Measurements from ENCODE around the gene EFHC2. TPM values are rescaled to one million over a fixed set of nuclear protein-coding genes. Genes with fewer than 3 reads are reported as not detected.
A peak's percentile ranks its signal among the peaks of the same experiment; 100 is the strongest.
"Not testable (repeated sequence)": the region's sequence is repeated elsewhere in the genome, so short reads cannot be mapped to it uniquely, and the experiment has no call there.

The EFHC2 gene
- total RNA-seq, 1 experiment from 2014 or later = 0.43 TPM

DNA sequence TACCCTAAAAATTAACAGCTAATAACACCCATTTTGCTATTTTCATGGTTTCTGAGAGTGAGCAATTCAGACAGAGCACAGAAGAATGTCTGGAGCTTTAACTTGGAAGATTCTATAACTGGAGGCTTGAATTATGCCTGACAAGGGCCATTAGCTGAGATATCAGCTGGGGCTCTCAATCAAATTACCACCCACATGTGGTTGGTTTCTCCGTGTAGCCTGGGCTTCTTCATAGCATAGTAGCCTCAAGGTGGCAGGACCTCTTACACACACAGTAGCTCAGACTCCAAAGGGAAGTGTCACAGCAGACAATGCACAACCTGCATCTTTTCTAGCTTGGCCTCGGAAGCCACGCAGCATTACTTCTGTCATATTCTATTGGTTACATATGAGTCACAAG lies 127.3 kb downstream of the EFHC2 start:
- H3K27me3 ChIP-seq = no peaks in the 10 kb centered on the region
- H3K36me3 ChIP-seq = no peaks in the 10 kb centered on the region
- no peak for DNase-seq
- no peaks in the 10 kb centered on the region for H3K9me3 ChIP-seq
- no peak overlapping the region for H3K4me3 ChIP-seq

- Histone ChIP-seq H3K9me3 (no peaks in the 10 kb centered on the region), H3K36me3 (no peaks in the 10 kb centered on the region), H3K4me3 (no peak overlapping the region), H3K27me3 (no peaks in the 10 kb centered on the region)
- no peak for DNase-seq
These were observed 139.7 kb downstream of the EFHC2 start for GRCh38 chrX:44203791-44204190.

- DNase-seq = no peak
- no peaks in the 10 kb centered on the region for H3K9me3 ChIP-seq
- H3K27me3 ChIP-seq = no peaks in the 10 kb centered on the region
- no peaks in the 10 kb centered on the region for H3K36me3 ChIP-seq
- H3K4me3 ChIP-seq = no peak overlapping the region
These were observed 140.9 kb downstream of the EFHC2 start for GRCh38 chrX:44202596-44202995.

- no peak overlapping the region for H3K4me3 ChIP-seq
- H3K9me3 ChIP-seq = no peaks in the 10 kb centered on the region
- no peak for DNase-seq
- H3K27me3 ChIP-seq = no peaks in the 10 kb centered on the region
- no peaks in the 10 kb centered on the region for H3K36me3 ChIP-seq
These were observed 154.4 kb downstream of the EFHC2 start for GRCh38 chrX:44189116-44189515.

DNA sequence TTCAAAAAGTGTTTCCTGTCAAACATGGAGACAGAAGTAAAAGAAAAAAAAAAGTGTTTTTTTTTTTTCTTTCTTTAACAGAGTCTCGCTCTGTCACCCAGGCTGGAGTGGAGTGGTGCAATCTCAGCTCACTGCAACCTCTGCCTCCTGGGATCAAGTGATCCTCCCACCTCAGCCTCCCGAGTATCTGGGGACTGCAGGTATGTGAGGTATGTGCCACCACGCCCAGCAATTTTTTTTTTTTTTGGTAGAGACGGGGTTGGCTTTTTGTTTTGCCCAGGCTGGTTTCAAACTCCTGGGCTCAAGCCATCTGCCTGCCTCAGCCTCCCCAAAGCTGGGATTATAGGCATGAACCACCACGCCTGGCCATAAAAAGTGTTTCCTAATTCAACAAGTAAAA lies 155.6 kb downstream of the EFHC2 start:
- H3K4me3 ChIP-seq, H3K36me3 ChIP-seq, H3K27me3 ChIP-seq, H3K9me3 ChIP-seq, DNase-seq: not testable (repeated sequence)

DNA sequence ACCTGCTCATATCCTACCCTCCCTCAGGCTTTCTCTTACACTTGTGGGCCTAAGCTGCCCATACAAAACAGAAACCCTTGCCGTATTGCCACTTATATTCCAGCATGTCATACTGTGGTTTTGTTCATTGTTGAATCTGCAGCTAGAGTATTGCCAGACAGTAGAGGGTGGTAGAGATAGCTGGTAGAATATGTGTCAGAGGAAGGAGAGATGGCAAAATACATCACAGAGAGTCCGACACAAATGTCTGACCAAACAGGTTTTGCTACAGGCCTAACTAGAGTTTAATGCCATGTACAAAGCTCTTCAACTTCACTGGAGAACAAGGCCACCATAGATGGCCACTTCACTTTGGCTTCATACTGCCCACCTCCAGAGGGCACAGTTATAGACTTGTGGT lies 160.1 kb downstream of the EFHC2 start:
- H3K27me3 ChIP-seq = no peaks in the 10 kb centered on the region
- no peaks in the 10 kb centered on the region for H3K9me3 ChIP-seq
- no peaks in the 10 kb centered on the region for H3K36me3 ChIP-seq
- no peak overlapping the region for H3K4me3 ChIP-seq
- DNase-seq = no peak

DNA sequence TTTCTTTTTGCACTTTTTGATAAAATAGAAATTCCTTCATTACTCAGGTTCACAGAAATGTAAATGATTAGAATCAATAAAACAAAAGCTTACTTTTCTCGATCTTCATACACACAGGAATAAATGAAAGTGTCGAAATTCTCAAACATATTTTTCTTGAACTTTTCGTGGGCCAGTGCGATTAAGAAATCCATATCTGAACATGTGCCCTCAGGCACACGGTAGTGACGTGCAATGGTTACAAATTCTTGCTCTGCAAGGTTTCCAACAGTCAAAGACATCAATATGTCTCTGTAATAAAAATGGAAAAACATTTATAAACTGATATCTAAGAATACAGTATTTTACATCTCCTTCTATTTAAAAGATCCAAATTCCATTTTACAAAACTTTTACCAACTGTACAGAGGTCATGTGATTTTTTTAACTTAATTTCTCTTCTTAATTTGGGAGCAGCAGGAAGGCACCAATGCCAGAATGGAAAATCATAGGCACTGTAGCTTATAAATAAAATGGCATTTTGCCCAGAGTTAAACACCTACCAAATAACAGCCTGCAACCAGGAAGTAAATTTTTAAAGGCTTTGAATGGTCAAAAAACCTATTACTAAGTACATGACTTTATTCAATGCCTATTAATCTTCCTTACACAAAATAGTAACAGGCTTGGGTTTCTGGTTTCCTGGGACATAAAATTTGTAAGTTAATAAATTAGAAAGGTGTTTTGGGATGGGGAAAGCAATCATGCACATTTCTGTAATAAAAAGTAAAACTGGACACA lies 165.0 kb downstream of the EFHC2 start:
- no peak overlapping the region for H3K4me3 ChIP-seq
- no peak for DNase-seq
- no peaks in the 10 kb centered on the region for H3K9me3 ChIP-seq
- no peaks in the 10 kb centered on the region for H3K36me3 ChIP-seq
- H3K27me3 ChIP-seq = no peaks in the 10 kb centered on the region

DNA sequence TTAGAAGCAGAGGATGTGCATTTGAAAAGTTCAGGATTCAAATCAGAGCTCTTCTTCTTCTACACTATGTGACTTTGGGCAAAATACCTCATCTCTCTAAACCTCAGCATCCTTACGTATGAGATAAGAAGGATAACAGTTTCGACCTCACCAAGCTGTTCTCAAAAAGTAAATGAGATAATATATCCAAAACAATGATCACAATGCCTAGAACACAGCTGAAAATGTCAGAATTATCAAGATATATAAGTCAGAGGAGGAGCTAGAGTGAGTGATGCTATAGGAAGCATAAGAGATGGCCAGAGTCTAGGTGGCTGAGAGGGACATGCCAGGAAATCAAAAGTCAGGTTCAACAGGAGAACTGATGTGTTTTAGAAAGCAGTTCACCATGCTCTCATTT lies 168.0 kb downstream of the EFHC2 start:
- DNase-seq = no peak
- Histone ChIP-seq H3K4me3 (no peak overlapping the region), H3K36me3 (no peaks in the 10 kb centered on the region), H3K9me3 (no peaks in the 10 kb centered on the region), H3K27me3 (no peaks in the 10 kb centered on the region)

GRCh38 chrX:44174061-44174460 lies 169.4 kb downstream of the EFHC2 start:
- Histone ChIP-seq H3K36me3 (no peaks in the 10 kb centered on the region), H3K27me3 (no peaks in the 10 kb centered on the region), H3K9me3 (no peaks in the 10 kb centered on the region), H3K4me3 (no peak overlapping the region)
- no peak for DNase-seq

DNA sequence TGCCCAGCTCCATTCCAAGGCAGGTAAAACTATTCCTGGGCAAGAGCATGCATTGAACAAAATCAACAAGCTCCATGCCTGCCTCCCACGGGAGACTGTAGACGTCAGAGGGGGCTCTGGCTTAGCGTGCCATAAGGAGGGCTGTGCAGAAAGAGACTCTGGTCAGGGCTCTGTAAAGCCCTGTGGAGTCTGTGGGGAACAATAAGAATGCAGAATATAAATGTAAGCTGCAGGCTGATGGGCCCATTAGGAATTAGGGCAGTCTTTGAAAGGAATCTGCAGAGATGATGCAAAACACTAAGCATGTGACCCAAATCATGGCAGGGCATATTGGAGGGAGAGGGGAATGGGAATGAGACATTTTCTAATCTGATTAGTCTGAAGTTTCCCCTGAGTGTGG lies 170.3 kb downstream of the EFHC2 start:
- no peak for DNase-seq
- H3K4me3 ChIP-seq = no peak overlapping the region
- no peaks in the 10 kb centered on the region for H3K27me3 ChIP-seq
- H3K36me3 ChIP-seq = no peaks in the 10 kb centered on the region
- no peaks in the 10 kb centered on the region for H3K9me3 ChIP-seq

DNA sequence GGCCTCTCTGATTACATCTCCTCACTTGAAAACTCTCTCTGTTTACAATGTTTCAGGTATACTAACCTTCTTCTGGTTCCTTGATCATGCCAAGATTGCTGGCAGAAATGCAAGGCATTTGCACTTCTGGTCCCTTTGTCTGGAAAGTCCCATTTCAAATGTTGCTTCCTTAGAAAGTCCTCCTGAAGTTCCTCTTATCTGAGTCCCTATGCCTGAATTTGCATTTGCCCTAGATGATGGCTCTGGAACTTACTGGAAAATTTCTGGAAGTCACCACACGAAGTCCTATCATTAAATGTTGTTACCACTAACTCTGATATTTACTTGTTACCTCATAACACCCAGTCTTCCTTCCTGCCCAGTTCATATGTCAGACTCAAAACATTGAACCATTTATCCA lies 176.4 kb downstream of the EFHC2 start:
- no peak for DNase-seq
- Histone ChIP-seq H3K9me3 (no peaks in the 10 kb centered on the region), H3K36me3 (no peaks in the 10 kb centered on the region), H3K4me3 (no peak overlapping the region), H3K27me3 (no peaks in the 10 kb centered on the region)

DNA sequence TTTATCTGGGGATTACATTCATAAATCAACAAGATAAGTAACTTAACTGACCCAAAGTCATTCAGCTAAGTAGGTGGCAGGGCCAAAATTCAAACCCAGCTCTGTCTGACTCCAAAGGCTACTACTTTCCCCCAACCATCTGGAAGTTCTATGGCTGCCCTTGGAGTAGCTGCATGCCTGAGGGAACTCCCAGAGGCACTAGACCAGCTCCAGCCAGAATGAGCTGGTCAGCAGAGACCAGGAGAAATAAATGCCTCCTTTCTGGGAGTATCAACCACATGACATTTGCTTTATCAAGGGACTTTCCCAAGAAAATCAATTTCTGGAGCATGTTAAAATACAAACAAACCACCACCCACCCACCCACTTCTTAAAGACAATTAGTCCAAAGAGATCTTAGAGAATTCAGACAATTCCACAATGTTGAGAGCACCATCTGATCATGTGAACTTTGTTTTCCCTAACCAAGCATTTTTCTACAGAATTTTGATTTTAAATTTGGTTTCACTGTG lies 180.5 kb downstream of the EFHC2 start:
- DNase-seq = no peak
- H3K36me3 ChIP-seq = no peaks in the 10 kb centered on the region
- H3K4me3 ChIP-seq = no peak overlapping the region
- H3K9me3 ChIP-seq = no peaks in the 10 kb centered on the region
- H3K27me3 ChIP-seq = no peaks in the 10 kb centered on the region

DNA sequence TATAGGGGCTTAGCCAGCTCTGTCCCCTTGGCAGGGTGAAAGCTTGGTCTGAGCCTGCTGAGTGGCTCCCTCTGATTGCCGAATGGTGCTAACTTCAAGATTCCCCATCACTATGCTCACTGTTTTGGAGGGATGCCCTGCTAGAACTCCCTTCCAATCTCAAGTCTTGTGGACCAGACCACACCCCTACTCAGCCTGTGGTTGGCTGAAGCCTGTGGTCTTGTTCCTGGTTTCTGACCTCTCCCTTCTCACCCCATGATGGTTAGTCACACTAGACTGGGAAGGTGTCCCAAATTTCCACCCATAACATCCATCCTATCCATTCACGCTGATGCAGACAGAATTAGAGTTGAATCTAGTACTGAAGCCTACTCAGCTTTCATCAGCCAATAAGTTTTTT lies 185.6 kb downstream of the EFHC2 start:
- no peaks in the 10 kb centered on the region for H3K36me3 ChIP-seq
- H3K27me3 ChIP-seq = no peaks in the 10 kb centered on the region
- DNase-seq = peak; percentile 83
- H3K9me3 ChIP-seq = no peaks in the 10 kb centered on the region
- H3K4me3 ChIP-seq = no peak overlapping the region

DNA sequence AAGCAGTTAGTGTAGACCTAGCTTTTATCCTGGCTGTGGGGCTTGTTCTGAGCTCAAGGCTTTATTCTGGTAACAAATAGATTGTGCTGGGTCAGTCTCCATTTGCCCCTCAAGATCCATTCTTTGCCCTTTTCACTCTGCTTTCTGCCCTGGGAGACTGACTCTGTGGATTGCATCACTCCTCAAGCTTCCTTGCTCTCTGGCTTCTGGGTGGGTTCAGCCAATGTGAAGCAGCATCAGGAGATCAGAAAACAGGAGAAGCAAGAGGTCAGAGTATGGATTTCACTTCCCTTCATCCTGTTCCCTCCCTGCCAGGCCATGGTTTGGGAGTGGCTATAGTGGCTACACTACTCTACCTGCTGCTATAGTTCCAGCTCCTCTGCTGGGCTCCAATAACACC lies 186.2 kb downstream of the EFHC2 start:
- no peaks in the 10 kb centered on the region for H3K27me3 ChIP-seq
- no peak for DNase-seq
- H3K4me3 ChIP-seq = no peak overlapping the region
- H3K36me3 ChIP-seq = no peaks in the 10 kb centered on the region
- no peaks in the 10 kb centered on the region for H3K9me3 ChIP-seq

DNA sequence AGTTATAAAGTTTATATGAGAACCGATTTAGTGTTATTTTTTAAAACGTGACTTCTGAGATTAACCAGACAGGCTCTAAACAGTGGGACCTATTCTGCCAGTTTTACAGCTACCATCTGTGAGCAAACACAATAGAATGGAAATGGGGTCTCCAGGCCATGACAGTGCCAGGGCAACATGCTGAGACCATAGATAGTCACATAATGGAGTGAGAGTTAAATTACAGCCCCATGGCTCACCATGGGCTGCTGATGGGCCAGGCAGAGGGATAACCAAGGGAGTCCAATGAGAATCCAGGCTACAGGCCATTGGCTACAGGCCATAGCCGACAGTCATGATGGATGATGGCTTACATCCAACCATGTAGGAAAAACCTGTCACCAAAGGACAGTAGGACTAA lies 186.7 kb downstream of the EFHC2 start:
- Histone ChIP-seq H3K4me3 (no peak overlapping the region), H3K36me3 (no peaks in the 10 kb centered on the region), H3K9me3 (no peaks in the 10 kb centered on the region), H3K27me3 (no peaks in the 10 kb centered on the region)
- no peak for DNase-seq

DNA sequence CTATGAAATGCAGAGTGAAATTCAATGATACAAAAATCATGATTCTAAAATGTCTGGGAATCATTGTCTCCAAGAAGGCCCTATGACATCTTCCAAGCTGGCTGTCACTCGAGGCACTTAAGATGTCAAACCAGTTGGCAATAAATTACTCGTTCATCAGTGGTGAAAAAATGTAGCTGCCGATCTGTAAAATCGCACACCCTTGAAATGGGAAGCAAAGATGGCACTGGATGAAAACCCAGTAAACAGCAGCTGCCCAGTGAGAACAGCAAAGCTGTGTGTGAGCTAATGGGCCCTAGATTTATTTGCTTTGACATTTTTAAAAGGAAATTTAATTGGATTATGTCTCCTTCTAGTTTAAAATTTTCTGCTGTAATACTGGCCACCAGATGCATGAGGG lies 188.3 kb downstream of the EFHC2 start:
- Histone ChIP-seq H3K4me3 (no peak overlapping the region), H3K27me3 (no peaks in the 10 kb centered on the region), H3K36me3 (no peaks in the 10 kb centered on the region), H3K9me3 (no peaks in the 10 kb centered on the region)
- DNase-seq = no peak

GRCh38 chrX:44152852-44153251 lies 190.6 kb downstream of the EFHC2 start:
- no peaks in the 10 kb centered on the region for H3K9me3 ChIP-seq
- no peak overlapping the region for H3K4me3 ChIP-seq
- no peaks in the 10 kb centered on the region for H3K27me3 ChIP-seq
- no peak for DNase-seq
- no peaks in the 10 kb centered on the region for H3K36me3 ChIP-seq

DNA sequence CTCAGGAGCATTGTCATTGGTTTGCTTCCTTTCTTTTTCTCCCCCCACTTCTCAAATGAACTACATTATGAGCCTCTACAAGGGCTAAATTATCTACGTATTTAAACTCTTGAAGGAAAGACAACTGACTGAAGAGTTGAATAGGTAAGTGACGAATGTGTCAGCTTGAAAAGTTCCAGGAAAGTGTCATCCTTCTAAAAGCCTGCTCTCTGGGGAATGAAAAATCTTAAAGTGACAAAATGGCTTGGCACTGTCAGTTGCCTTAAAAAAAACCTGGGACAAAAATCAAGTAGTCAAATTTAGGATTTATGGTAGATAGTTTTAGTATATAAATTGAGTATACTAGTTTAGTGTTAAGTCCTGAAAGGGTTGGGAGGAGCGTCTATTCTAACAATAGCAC lies 196.3 kb downstream of the EFHC2 start:
- Histone ChIP-seq H3K4me3 (no peak overlapping the region), H3K9me3 (no peaks in the 10 kb centered on the region), H3K36me3 (no peaks in the 10 kb centered on the region), H3K27me3 (no peaks in the 10 kb centered on the region)
- no peak for DNase-seq

All from MG63 (cell line).